ENCODE data around the gene GSTA5.
"Not testable (repeated sequence)": the region's sequence is repeated elsewhere in the genome, so short reads cannot be mapped to it uniquely, and the experiment has no call there.

DNA sequence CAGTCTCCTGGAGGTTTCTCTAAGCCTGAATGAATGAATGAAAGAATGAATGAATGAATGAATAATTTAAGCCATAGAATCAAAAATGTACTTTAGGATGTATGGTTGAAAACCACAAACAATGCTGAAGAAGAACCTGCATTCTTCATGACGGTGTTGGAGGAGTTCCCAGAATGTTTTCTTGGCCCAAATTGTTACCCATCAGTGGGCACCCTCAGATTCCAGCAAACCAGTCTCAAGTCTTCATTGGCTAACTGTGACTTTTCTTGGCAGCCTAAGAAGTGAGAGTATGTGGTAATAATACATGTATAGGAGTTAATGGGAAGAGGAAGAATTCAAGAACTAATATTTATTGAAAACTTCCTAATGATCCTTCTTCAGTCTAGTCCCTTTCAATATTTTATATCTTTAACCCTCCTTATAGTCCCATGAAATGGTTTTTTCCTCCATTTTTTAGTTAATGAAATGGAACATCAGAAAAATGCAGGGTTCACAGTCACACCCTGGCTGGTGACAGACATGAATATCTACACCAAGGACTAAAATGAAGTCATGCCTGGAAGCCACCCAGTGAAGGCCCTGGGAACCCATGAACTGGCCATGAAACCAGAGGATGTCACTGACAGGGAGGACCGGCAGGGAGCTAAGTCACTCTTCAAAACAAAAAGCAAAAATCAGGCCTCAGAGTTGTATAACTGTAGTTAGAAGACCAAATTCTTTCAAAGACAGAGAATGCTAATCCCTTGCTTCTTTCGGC, 29.9 kb upstream of the GSTA5 start:
- TF ChIP-seq, protein P1, sequence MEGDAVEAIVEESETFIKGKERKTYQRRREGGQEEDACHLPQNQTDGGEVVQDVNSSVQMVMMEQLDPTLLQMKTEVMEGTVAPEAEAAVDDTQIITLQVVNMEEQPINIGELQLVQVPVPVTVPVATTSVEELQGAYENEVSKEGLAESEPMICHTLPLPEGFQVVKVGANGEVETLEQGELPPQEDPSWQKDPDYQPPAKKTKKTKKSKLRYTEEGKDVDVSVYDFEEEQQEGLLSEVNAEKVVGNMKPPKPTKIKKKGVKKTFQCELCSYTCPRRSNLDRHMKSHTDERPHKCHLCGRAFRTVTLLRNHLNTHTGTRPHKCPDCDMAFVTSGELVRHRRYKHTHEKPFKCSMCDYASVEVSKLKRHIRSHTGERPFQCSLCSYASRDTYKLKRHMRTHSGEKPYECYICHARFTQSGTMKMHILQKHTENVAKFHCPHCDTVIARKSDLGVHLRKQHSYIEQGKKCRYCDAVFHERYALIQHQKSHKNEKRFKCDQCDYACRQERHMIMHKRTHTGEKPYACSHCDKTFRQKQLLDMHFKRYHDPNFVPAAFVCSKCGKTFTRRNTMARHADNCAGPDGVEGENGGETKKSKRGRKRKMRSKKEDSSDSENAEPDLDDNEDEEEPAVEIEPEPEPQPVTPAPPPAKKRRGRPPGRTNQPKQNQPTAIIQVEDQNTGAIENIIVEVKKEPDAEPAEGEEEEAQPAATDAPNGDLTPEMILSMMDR (IDR thresholded peaks at IDR 0.05): not testable (repeated sequence)
- not testable (repeated sequence) for TF ChIP-seq EP300 (IDR thresholded peaks at IDR 0.05)

All from tibial nerve (tissue), 4 donors.